GM19372 (cell line): ENCODE results near the gene GARIN3.
"Not testable (repeated sequence)": the region's sequence is repeated elsewhere in the genome, so short reads cannot be mapped to it uniquely, and the experiment has no call there.

ENCODE experiments used
- ATAC-seq: cut with Tn5 transposase; IDR thresholded peaks from one replicate; pipeline ENCODE4 v1.9.1; 2021; ENCODE audit warnings: mild to moderate bottlenecking, low read depth, moderate library complexity; ENCODE audit not compliant: unreplicated experiment

The GARIN3 gene

GRCh38 chr5:157166214-157167213 is at the start of gene GARIN3:
Gene GARIN3 (minus strand): TSS chr5:157166264. CDS start chr5:157166168, 96 bp downstream.
- ATAC-seq: no peak

- no peak for ATAC-seq
These were observed 49.6 kb upstream of the GARIN3 start for GRCh38 chr5:157215514-157216167.

GRCh38 chr5:157214861-157215513 is 48.9 kb upstream of the GARIN3 start:
- ATAC-seq: peak; percentile 47

- ATAC-seq: no peak
These were observed 48.4 kb upstream of the GARIN3 start for GRCh38 chr5:157214415-157214814.

- no peak for ATAC-seq
These were observed 47.6 kb upstream of the GARIN3 start for GRCh38 chr5:157213527-157214243.

GRCh38 chr5:157212307-157212706 is 46.2 kb upstream of the GARIN3 start:
- no peak for ATAC-seq

GRCh38 chr5:157210652-157211051 is 44.6 kb upstream of the GARIN3 start:
- not testable (repeated sequence) for ATAC-seq

GRCh38 chr5:157205708-157206107 is 39.6 kb upstream of the GARIN3 start:
- ATAC-seq: no peak

- ATAC-seq: no peak
These were observed 38.7 kb upstream of the GARIN3 start for GRCh38 chr5:157204765-157205164.

GRCh38 chr5:157203417-157203816 is 37.4 kb upstream of the GARIN3 start:
- ATAC-seq: no peak

GRCh38 chr5:157201857-157202256 is 35.8 kb upstream of the GARIN3 start:
- no peak for ATAC-seq

GRCh38 chr5:157198277-157198986 is 32.4 kb upstream of the GARIN3 start:
- ATAC-seq: no peak

- no peak for ATAC-seq
These were observed 31.0 kb upstream of the GARIN3 start for GRCh38 chr5:157197086-157197485.

- no peak for ATAC-seq
These were observed 30.0 kb upstream of the GARIN3 start for GRCh38 chr5:157196045-157196444.

GRCh38 chr5:157193699-157194424 is 27.8 kb upstream of the GARIN3 start:
- ATAC-seq: no peak

- no peak for ATAC-seq
These were observed 23.2 kb upstream of the GARIN3 start for GRCh38 chr5:157189223-157189622.

- no peak for ATAC-seq
These were observed 22.2 kb upstream of the GARIN3 start for GRCh38 chr5:157188270-157188669.

- ATAC-seq: no peak
These were observed 21.1 kb upstream of the GARIN3 start for GRCh38 chr5:157187046-157187754.
